OCI-LY1 (cell line): ENCODE results near the gene OR52E1.

Source experiments
- EZH2 ChIP-seq: fragments of 200-600 bp; sonication (generic), shearing (Covaris generic); IDR thresholded peaks from 2 replicates; pipeline ENCODE4 v1.8.0; 2017; ENCODE audit warnings: borderline replicate concordance, mixed run types, mild to moderate bottlenecking, antibody characterized with exemption, low read length, moderate library complexity, mixed read lengths
- TF ChIP-seq, protein P1 (sequence below): fragments of 200-600 bp; sonication (generic), shearing (Covaris generic); IDR thresholded peaks from 2 replicates; pipeline ENCODE4 v1.5.1; 2017; ENCODE audit warnings: mild to moderate bottlenecking, antibody characterized with exemption, low read length, moderate library complexity, mixed read lengths

DNA sequence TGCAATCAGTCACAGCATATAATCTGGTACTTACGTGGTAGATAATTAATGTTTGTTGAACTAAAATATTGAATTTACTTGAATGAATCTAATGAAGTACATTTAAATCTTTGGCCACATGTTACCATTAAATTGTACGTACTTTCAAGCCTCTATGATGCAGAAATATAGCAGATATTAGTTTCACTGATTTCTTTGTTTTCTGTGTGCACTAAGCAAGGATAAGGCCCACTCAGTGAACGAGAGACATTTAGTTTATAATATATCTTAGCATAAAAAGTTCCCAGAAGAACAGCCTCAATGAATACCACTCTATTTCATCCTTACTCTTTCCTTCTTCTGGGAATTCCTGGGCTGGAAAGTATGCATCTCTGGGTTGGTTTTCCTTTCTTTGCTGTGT is at the start of gene OR52E1:
- TF ChIP-seq, protein P1, sequence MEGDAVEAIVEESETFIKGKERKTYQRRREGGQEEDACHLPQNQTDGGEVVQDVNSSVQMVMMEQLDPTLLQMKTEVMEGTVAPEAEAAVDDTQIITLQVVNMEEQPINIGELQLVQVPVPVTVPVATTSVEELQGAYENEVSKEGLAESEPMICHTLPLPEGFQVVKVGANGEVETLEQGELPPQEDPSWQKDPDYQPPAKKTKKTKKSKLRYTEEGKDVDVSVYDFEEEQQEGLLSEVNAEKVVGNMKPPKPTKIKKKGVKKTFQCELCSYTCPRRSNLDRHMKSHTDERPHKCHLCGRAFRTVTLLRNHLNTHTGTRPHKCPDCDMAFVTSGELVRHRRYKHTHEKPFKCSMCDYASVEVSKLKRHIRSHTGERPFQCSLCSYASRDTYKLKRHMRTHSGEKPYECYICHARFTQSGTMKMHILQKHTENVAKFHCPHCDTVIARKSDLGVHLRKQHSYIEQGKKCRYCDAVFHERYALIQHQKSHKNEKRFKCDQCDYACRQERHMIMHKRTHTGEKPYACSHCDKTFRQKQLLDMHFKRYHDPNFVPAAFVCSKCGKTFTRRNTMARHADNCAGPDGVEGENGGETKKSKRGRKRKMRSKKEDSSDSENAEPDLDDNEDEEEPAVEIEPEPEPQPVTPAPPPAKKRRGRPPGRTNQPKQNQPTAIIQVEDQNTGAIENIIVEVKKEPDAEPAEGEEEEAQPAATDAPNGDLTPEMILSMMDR, result no peak
- no peak for TF ChIP-seq EZH2
